Colonic mucosa (tissue), 4 donors: ENCODE results near the gene CNTN2. TPM values are rescaled to one million over a fixed set of nuclear protein-coding genes. Genes with fewer than 3 reads are reported as not detected.

Source experiments
- DNase-seq: peaks from one replicate; pipeline ENCODE4 v3.0.0-alpha.2; 2020
- H3K27ac ChIP-seq: fragments of 200-600 bp; one replicate; pipeline ENCODE4 v1.8.0; 2021
- H3K27me3 ChIP-seq: fragments of 200-600 bp; one replicate; pipeline ENCODE4 v1.8.0; 2021
- H3K36me3 ChIP-seq: fragments of 200-600 bp; one replicate; pipeline ENCODE4 v1.8.0; 2021
- H3K4me1 ChIP-seq: fragments of 200-600 bp; one replicate; pipeline ENCODE4 v1.8.0; 2021; ENCODE audit warnings: mild to moderate bottlenecking
- H3K4me3 ChIP-seq: fragments of 200-600 bp; one replicate; pipeline ENCODE4 v1.8.0; 2021
- H3K9ac ChIP-seq, 2 donors: one replicate each; pipeline ENCODE4 v1.7.0; 2013; ENCODE audit warnings: control low read depth in 2 of 2, low read depth in 2 of 2, low read length in 2 of 2
- H3K9me3 ChIP-seq: fragments of 200-600 bp; one replicate; pipeline ENCODE4 v1.8.0; 2021
- intact Hi-C: fragments of 100-400 bp; cut with DNase I; formaldehyde crosslinking; loops from one replicate; pipeline ENCODE4 v1.14.1; 2022
- total RNA-seq, 2 donors: library from RNA; stranded (reverse); fragmentation: NEBNext Ultra II Directional in 1 of 2; extraction: Animal tissue kit (Norgen Biotek cat#: 25700) in 1 of 2; gene quantifications; one replicate each; pipeline ENCODE4 v1.2.1, GENCODE V29; 2021
- TF ChIP-seq, protein P1 (sequence below): fragments of 200-600 bp; IDR thresholded peaks from one replicate; pipeline ENCODE4 v1.8.0; 2022; ENCODE audit warnings: antibody characterized with exemption, mild to moderate bottlenecking
- donor health status: healthy.
- donor health status: DM: no; HTN: no; CAD: no.
- donor health status: DM: no; HTN: no; CAD: no.

CNTN2 gene, protein sequence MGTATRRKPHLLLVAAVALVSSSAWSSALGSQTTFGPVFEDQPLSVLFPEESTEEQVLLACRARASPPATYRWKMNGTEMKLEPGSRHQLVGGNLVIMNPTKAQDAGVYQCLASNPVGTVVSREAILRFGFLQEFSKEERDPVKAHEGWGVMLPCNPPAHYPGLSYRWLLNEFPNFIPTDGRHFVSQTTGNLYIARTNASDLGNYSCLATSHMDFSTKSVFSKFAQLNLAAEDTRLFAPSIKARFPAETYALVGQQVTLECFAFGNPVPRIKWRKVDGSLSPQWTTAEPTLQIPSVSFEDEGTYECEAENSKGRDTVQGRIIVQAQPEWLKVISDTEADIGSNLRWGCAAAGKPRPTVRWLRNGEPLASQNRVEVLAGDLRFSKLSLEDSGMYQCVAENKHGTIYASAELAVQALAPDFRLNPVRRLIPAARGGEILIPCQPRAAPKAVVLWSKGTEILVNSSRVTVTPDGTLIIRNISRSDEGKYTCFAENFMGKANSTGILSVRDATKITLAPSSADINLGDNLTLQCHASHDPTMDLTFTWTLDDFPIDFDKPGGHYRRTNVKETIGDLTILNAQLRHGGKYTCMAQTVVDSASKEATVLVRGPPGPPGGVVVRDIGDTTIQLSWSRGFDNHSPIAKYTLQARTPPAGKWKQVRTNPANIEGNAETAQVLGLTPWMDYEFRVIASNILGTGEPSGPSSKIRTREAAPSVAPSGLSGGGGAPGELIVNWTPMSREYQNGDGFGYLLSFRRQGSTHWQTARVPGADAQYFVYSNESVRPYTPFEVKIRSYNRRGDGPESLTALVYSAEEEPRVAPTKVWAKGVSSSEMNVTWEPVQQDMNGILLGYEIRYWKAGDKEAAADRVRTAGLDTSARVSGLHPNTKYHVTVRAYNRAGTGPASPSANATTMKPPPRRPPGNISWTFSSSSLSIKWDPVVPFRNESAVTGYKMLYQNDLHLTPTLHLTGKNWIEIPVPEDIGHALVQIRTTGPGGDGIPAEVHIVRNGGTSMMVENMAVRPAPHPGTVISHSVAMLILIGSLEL
- total RNA-seq, result 1 to 10 TPM in 1 of 2 donors, under 1 TPM in 1; 0.20 to 1.4 TPM

DNA sequence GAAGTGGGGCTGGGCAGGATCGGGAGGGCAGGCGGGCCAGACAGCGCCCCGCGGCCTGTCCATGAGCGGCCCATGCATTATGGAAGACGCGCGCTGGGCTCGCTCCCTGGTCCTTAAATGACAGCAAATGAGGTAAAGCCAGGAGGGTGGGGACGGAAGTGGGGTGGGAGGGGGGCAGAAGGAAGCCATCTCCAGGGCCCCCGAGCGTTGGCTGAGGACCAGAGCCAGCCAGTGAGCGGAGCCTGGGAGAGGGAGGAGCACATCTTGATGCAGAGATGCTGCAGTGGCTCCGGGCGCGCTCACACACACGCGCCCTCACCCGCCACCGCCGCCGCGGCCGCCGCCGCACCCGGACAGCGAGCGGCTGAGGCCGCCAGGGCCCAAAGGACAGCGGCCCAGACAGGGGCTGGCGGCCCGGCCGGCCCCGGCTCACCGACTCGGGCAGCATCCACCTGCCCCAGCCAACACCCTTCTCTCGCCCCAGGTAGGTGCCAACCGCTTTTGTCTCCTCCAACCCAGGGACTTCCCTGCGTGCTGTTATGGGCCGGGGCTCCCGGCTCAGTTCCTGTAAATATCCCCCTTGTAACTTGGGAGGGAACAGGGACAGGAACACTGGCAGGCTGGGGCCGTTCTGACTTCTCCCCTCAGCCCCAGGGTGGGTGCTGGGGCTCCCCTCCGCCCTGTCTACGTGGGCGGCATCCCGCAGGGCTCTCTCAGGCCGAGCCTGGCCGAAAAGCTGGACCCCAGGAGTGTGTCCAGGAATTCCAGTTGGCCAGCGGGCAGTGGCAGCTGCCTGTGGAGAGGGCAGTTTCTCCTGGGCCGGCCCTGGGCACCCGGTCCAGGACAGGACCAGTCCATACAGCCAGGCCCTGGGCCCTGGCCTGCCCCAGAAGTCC lies at the start of gene CNTN2:
Gene CNTN2, plus strand, starts transcription at position 302 of the 896 bp plus-strand sequence. CDS start 9,974 bp downstream, outside the sequence.
- TF ChIP-seq, protein P1, sequence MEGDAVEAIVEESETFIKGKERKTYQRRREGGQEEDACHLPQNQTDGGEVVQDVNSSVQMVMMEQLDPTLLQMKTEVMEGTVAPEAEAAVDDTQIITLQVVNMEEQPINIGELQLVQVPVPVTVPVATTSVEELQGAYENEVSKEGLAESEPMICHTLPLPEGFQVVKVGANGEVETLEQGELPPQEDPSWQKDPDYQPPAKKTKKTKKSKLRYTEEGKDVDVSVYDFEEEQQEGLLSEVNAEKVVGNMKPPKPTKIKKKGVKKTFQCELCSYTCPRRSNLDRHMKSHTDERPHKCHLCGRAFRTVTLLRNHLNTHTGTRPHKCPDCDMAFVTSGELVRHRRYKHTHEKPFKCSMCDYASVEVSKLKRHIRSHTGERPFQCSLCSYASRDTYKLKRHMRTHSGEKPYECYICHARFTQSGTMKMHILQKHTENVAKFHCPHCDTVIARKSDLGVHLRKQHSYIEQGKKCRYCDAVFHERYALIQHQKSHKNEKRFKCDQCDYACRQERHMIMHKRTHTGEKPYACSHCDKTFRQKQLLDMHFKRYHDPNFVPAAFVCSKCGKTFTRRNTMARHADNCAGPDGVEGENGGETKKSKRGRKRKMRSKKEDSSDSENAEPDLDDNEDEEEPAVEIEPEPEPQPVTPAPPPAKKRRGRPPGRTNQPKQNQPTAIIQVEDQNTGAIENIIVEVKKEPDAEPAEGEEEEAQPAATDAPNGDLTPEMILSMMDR, result no peak
- Histone ChIP-seq H3K9ac (no peak within 1 kb of the TSS), H3K9me3 (no peaks in the 10 kb centered on the region), H3K27me3 (peaks cover 25% of the 10 kb centered on the region), H3K36me3 (no peaks in the 10 kb centered on the region), H3K4me3 (no peak within 1 kb of the TSS), H3K4me1 (no peaks in the 10 kb centered on the region), H3K27ac (no peak within 1 kb of the TSS)
- intact Hi-C loops, result no loop called here
- no peak for DNase-seq

DNA sequence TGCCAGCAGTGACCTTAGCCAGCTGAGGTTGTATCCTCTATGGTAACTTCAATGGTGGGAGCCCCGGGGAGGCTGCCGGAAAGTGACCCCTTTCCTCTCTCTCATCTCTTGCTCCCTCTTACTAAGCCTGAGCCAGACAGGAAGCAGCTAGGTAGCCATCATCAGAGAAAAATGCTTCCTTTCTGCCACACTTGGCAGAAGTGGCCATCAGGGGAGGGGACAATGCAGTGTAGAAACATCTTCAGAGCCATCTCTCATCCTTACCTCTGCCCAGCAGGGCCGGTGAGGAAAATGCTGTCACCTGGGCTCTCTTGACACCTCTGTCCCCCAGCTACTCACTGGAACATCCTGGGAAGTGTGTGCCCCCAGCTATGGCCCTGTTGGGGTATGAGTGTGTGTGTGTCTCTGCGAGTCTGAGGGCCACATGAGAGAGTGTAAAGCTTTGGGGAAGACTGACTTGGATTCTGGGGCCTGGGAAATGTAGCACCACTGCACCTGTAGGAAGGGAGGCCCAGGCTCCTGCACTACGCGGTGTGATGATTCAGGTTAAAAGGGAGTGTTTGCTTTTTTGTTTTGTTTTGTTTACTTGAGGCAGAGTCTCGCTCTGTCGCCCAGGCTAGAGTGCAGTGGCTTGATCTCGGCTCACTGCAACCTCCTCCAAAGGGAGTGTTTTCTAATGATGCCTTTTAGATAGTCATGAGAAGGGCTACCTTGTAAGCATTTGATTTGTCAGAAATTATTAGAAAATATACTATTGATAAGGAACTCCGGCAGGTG lies 48.7 kb upstream of the CNTN2 start:
- no peaks in the 10 kb centered on the region for H3K36me3 ChIP-seq
- intact Hi-C loops, result no loop called here
- no peak overlapping the region for H3K4me3 ChIP-seq
- DNase-seq, result no peak
- no peak overlapping the region for H3K27ac ChIP-seq
- H3K9me3 ChIP-seq, result no peaks in the 10 kb centered on the region
- TF ChIP-seq, protein P1, result no peak
- H3K9ac ChIP-seq, result no peak overlapping the region
- no peaks in the 10 kb centered on the region for H3K27me3 ChIP-seq
- no peaks in the 10 kb centered on the region for H3K4me1 ChIP-seq

DNA sequence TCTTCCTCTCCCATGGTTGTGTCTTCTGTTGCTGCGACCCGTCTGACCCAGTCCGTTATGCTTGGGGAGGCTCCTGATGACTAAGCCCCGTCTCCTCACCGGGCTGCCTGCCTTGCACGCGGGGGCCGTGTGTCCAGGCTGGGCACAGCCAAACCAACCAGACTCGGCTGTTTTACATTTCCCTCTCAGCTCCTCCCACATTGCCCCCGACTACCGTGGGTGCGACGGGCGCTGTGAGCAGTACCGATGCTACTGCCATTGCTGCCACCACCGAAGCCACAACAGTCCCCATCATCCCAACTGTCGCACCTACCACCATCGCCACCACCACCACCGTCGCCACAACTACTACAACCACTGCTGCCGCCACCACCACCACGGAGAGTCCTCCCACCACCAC lies 46.0 kb upstream of the CNTN2 start:
- intact Hi-C loops, result no loop called here
- Histone ChIP-seq H3K9me3 (no peaks in the 10 kb centered on the region), H3K9ac (no peak overlapping the region), H3K27ac (no peak overlapping the region), H3K4me3 (no peak overlapping the region), H3K4me1 (no peaks in the 10 kb centered on the region), H3K36me3 (no peaks in the 10 kb centered on the region), H3K27me3 (no peaks in the 10 kb centered on the region)
- TF ChIP-seq, protein P1, result no peak
- DNase-seq, result no peak

DNA sequence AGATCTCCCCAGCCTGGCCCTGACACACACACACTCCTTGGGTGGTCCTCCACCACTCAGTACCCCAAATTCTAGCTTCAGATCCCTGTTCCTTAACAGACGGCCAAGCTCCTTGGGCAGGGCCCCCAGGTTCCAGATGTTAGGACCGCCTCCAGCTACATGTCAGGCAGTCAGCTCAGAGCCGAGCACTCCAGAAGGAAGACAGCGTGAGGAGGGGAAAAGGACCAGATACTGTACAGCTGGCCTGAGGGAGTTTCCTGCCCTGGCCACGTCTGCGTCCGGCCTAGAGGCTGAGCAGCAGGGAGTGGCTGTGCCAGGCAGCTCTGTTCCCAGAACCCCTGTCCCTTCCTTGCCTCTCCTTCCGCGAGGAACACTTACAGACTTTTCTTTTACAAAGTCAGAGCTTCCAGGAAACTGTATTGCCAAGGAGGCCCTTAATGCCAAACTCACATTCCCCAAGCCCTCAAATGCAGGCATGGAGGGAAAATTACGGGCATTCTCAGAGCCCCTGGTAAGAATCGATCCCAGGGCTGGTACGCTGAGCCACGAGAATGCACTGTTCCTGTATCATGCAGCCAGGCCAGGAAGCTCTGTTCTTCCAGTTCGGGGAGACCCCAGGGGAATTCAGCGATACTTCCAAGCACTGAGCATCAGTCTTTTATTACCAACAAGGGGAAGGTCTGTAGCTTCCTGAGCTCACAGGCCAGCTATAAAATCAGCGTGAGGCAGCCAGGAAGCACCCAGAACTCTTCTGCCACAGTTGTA lies 45.2 kb upstream of the CNTN2 start:
- Histone ChIP-seq H3K27ac (no peak overlapping the region), H3K4me3 (no peak overlapping the region), H3K4me1 (no peaks in the 10 kb centered on the region), H3K9ac (peak overlapping the region in 1 of 2 donors; percentile 12), H3K27me3 (no peaks in the 10 kb centered on the region), H3K36me3 (no peaks in the 10 kb centered on the region), H3K9me3 (no peaks in the 10 kb centered on the region)
- TF ChIP-seq, protein P1, result no peak
- no peak for DNase-seq
- intact Hi-C loops, result no loop called here
